Stimulated activated CD4-positive, alpha-beta T cell treated with anti-CD3 and anti-CD28 coated beads, Interleukin-4, amount 100 ng/mL, for 1 hour (primary cell): ENCODE results near the gene CYP11A1.
A peak's percentile ranks its signal among the peaks of the same experiment; 100 is the strongest.

Experiments used
- DNase-seq: peaks from one replicate; pipeline ENCODE4 v3.0.0-alpha.2; 2020

The CYP11A1 gene

GRCh38 chr15:74343797-74344127 is 23.7 kb downstream of the CYP11A1 start:
- no peak for DNase-seq

GRCh38 chr15:74343127-74343796 is 24.2 kb downstream of the CYP11A1 start:
- no peak for DNase-seq

GRCh38 chr15:74340150-74340549 is 27.3 kb downstream of the CYP11A1 start:
- DNase-seq, result no peak

GRCh38 chr15:74339371-74339770 is 28.1 kb downstream of the CYP11A1 start:
- DNase-seq, result no peak

GRCh38 chr15:74338676-74339075 is 28.8 kb downstream of the CYP11A1 start:
- DNase-seq, result no peak

- no peak for DNase-seq
Measured at GRCh38 chr15:74337607-74338211, 29.7 kb downstream of the CYP11A1 start.

GRCh38 chr15:74337146-74337545 is 30.3 kb downstream of the CYP11A1 start:
- no peak for DNase-seq

- no peak for DNase-seq
Measured at GRCh38 chr15:74336061-74337005, 31.1 kb downstream of the CYP11A1 start.

- no peak for DNase-seq
Measured at GRCh38 chr15:74335396-74335795, 32.0 kb downstream of the CYP11A1 start.

- DNase-seq, result no peak
Measured at GRCh38 chr15:74334127-74334526, 33.3 kb downstream of the CYP11A1 start.

- DNase-seq, result no peak
Measured at GRCh38 chr15:74333662-74334061, 33.8 kb downstream of the CYP11A1 start.

GRCh38 chr15:74333093-74333492 is 34.4 kb downstream of the CYP11A1 start:
- DNase-seq, result no peak

GRCh38 chr15:74332611-74333010 is 34.8 kb downstream of the CYP11A1 start:
- no peak for DNase-seq

GRCh38 chr15:74332011-74332410 is 35.4 kb downstream of the CYP11A1 start:
- DNase-seq, result no peak

GRCh38 chr15:74330861-74331408 is 36.5 kb downstream of the CYP11A1 start:
- no peak for DNase-seq

GRCh38 chr15:74328331-74329056 is 39.0 kb downstream of the CYP11A1 start:
- no peak for DNase-seq

GRCh38 chr15:74327756-74328155 is 39.7 kb downstream of the CYP11A1 start:
- DNase-seq, result no peak

- no peak for DNase-seq
Measured at GRCh38 chr15:74326746-74327145, 40.7 kb downstream of the CYP11A1 start.

GRCh38 chr15:74324714-74325113 is 42.7 kb downstream of the CYP11A1 start:
- DNase-seq, result no peak

GRCh38 chr15:74322558-74323180 is 44.8 kb downstream of the CYP11A1 start:
- DNase-seq, result peak; percentile 57

GRCh38 chr15:74320352-74321247 is 46.8 kb downstream of the CYP11A1 start:
- DNase-seq, result peak; percentile 25
